GM21360 (cell line): ENCODE results near the gene PIGZ.

Experiments
- ATAC-seq: cut with Tn5 transposase; IDR thresholded peaks from one replicate; pipeline ENCODE4 v1.9.1; 2021; ENCODE audit warnings: mild to moderate bottlenecking, moderate library complexity; ENCODE audit not compliant: unreplicated experiment

Gene PIGZ

DNA sequence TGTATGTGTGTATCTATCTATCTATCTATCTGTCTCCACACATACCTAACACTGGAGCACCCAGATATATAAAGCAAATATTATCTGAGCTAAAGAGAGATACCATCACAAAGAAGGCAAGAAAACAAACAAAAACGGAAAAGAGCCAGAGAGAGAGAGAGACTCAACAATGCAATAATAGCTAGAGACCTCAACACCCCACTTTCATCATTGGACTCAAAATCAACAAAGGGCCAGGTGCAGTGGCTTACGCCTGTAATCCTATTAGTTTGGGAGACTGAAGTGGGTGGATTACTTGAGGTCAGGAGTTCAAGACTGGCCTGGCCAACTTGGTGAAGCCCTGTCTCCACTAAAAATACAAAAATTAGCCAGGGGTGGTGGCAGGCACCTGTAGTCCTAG, 49.7 kb downstream of the PIGZ start:
- no peak for ATAC-seq

DNA sequence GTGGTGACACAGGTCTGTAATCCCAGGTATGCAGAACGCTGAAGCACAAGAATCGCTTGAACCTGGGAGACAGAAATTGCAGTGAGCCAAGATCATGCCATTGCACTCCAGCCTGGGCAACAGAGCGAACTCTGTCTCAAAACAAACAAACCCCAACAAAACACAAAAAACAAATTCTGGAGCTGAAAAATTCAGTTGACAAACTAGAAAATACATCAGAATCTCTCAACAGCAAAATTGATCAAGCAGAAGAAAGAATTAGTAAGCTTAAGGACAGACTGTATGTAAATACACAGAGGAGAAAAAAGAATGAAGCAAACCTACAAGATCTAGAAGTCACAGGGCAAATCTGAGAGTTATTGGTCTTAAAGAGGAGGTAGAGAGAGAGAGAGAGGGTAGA, 51.6 kb downstream of the PIGZ start:
- no peak for ATAC-seq

DNA sequence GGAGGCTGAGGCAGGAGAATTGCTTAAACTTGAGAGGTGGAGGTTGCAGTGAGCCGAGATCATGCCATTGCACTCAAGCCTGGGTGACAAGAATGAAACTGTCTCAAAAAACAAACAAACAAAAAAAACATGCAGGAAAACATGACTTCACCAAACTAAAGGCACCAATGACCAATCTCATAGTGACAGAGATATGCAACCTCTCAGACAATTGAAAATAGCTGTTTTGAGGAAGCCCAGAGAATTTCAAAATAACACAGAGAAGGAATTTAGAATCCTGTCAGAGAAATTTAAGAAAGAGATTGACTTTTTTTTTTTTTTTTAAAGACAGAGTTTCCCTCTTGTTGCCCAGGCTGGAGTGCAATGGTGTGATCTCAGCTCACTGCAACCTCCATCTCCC, 52.4 kb downstream of the PIGZ start:
- ATAC-seq, result no peak

DNA sequence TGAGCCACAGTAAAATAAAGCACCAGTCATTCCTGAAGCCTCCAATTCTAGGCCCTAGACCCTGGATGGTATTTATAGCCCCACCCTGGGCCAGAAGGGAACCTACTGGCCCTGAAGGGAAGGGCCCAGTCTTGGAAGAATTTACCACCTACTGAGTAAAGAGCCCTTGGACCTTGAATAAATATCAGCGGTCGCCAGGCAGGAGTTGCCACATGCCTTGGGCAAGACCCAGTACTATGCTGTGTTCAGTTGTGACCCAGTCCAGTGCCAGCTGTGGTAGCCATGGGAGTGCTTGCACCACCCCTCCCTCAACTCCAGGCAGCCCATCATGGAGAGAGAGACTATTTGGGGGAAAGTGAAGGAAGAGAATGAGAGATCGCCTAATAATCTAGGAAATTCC, 53.3 kb downstream of the PIGZ start:
- no peak for ATAC-seq

DNA sequence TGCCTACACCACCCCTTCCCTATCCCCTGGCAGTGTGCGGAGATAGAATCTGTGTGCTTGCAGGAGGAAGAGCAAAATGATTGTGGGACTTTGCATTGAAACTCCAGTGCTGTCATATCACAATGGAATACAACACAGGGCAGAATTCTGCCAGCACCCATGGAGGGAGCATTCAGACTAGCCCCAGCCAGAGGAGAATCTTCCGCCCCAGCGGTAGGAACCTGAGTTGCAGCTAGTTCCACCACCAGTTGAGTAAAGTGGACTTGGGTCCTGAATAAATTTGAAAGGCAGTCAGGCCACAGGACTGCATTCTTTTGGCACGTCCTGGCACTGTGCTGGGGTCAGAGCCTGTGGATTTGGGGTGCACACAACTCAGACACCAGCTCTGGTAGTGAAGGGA, 53.8 kb downstream of the PIGZ start:
- no peak for ATAC-seq

DNA sequence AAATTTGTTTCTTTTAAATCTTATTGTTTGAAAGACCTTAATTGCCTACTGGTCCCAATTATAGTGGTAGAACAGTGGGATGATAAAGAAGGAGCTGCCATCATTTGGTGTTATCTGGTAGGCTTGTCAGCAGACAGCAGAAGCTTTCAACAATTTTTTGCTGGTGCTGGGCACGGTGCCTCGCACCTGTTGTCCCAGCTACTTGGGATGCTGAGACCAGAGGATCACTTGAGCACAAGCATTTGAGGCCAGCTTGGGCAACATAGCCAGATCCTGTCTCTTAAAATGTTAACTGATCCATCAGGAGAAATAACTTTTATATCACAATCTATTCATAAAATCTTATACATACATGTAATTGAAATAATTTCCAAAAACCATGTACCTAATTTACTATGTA, 64.9 kb downstream of the PIGZ start:
- ATAC-seq, result no peak

DNA sequence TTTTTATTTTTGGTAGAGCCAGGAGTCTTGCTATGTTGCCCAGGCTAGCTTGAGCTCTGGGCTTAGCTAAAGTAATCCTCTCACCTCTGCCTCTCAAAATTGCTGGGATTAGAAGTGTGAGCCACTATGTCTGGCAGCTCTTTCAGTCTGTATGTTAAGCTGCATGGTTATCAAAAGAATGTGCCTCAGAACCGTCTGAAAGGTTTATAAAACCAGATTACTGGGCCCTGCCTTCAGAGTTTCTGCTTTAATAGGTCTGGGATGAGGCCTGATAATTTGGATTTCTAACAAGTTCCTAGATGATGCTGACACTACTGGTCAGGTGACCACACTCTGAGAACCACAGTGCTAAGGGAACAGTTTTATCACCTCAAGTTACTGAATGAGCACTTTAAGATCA, 66.3 kb downstream of the PIGZ start:
- ATAC-seq, result no peak

DNA sequence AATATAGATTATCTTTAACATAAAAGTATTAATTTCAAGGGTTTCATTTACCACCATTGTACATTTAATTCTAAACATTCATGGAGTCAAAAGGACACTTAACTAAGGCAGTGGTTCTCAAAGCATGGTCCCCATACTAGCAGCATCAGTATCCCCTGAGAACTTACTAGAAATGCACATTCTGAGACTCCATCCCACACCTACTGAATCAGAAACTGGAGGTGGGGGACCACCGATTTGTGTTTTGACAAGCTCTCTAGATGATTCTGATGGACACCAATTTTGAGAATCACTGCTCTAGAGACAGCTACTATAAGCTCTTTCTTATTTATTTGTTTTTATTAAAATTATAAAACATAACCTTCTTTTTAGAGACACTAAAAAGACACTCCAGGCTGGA, 66.9 kb downstream of the PIGZ start:
- ATAC-seq, result no peak
